Aorta (tissue), 5 donors: Measurements from ENCODE around the gene TRABD. TPM values are rescaled to one million over a fixed set of nuclear protein-coding genes. Genes with fewer than 3 reads are reported as not detected.
A peak's percentile ranks its signal among the peaks of the same experiment; 100 is the strongest.

Experiments
- ATAC-seq: fragments of 200-7000 bp; cut with Tn5 transposase; one replicate; pipeline ENCODE4 v1.9.1; 2022; ENCODE audit warnings: moderate library complexity; ENCODE audit not compliant: low FRiP score
- DNase-seq, 2 donors: peaks; one replicate each; pipeline ENCODE4 v3.0.0-alpha.2; 2020
- H3K27ac ChIP-seq, 2 donors: one replicate each; pipeline ENCODE4 v1.5.1; 2013; ENCODE audit warnings: low read length in 2 of 2, mild to moderate bottlenecking in 2 of 2, moderate library complexity in 2 of 2, control low read depth in 1 of 2, inconsistent platforms in 1 of 2, low read depth in 1 of 2
- H3K27me3 ChIP-seq, 2 donors: one replicate each; pipeline ENCODE4 v1.6.1; 2013; ENCODE audit warnings: control low read depth in 1 of 2, low read length in 1 of 2, mild to moderate bottlenecking in 1 of 2, moderate library complexity in 1 of 2; ENCODE audit not compliant: insufficient read depth in 2 of 2, control insufficient read depth in 1 of 2
- H3K36me3 ChIP-seq, 2 donors: one replicate each; pipeline ENCODE4 v1.6.1; 2013; ENCODE audit warnings: control low read depth in 1 of 2, low read length in 1 of 2, mild to moderate bottlenecking in 1 of 2; ENCODE audit not compliant: insufficient read depth in 2 of 2, control insufficient read depth in 1 of 2
- H3K4me1 ChIP-seq, 2 donors: one replicate each; pipeline ENCODE4 v1.6.1; 2013; ENCODE audit warnings: low read length in 2 of 2, control low read depth in 1 of 2, mild to moderate bottlenecking in 1 of 2, moderate library complexity in 1 of 2; ENCODE audit not compliant: insufficient read depth in 2 of 2, control insufficient read depth in 1 of 2
- H3K4me3 ChIP-seq, 2 donors: one replicate each; pipeline ENCODE4 v1.5.1; 2013; ENCODE audit warnings: low read length in 2 of 2, control low read depth in 1 of 2, mild to moderate bottlenecking in 1 of 2
- H3K9me3 ChIP-seq: one replicate; pipeline ENCODE4 v1.6.1; 2013; ENCODE audit warnings: mild to moderate bottlenecking, low read length; ENCODE audit not compliant: control insufficient read depth
- WGBS, 2 donors: extraction: QIAGEN DNeasy Blood & Tissue Kit; methylation state at CpG; one replicate each; pipeline ENCODE4 v1.1.7; 2013; 5-methylcytosine and 5-hydroxymethylcytosine counted together
- intact Hi-C, 2 donors: fragments of 100-400 bp; cut with DNase I; formaldehyde crosslinking; loops; one replicate each; pipeline versions ENCODE4 v1.14.2 to v1.15.0; 2022
- polyA plus RNA-seq, 2 donors: library from polyadenylated mRNA; stranded (reverse); fragments of 200-250 nt; gene quantifications; one replicate each; pipeline ENCODE4 v1.2.3, GENCODE V29; 2013
- total RNA-seq, 2 donors: library from RNA; stranded (reverse); fragmentation: NEBNext Ultra II Directional; extraction: Animal tissue kit (Norgen Biotek cat#: 25700); gene quantifications; one replicate each; pipeline ENCODE4 v1.2.1, GENCODE V29; 2021
- donor health status: healthy with polysubstance abuse.
- donor health status: Bipolar disorder and iron deficiency.
- donor health status: DM: no; HTN: no; CAD: no.
- donor health status: DM: no; HTN: no; CAD: no.
- donor health status: DM: yes; HTN: yes; CAD: no.

TRABD gene
- total and polyA plus RNA-seq, 4 donors, result 13.5 to 53.2 (median 30.2) TPM

DNA sequence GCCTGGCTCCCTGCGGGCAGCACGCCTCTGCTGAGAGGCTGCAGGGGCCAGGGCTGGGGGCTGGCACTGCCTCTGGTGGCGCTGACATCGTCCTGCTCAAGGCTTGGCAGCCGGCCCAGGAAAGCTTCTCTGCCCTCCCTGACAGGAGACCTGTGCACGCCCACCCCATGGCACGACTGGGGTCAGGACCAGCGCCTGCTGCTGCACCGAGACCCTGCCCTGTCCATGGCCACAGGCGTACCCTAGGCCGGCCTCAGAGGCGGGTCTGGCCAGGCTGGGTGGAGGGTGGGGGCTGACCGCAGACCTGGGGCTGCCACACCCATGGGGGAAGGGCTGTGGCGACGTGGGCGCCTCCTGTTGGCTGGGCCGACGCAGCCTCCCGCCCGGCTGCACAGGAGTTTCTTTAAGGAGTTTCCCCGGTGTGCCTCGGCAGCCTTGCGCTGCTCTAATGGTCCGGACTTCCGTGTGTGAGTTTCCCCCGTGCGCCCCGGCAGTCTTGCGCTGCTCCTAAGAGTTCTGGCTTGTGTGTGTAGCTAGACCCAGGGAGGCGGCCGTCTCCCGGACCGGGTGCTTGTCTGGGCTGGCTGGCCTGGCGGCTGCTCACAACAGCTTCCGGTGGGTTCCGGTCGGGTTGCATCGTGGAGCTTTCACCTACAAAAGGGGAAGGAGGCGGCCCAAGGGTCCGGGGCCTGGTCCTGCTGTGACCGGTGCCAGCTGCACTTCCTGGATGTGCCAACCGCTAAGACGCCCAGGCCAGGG lies 4.6 kb downstream of the TRABD start:
- H3K27ac ChIP-seq, result peak overlapping the region in 1 of 2 donors; percentile 41
- no peaks in the 10 kb centered on the region for H3K27me3 ChIP-seq
- no peaks in the 10 kb centered on the region for H3K9me3 ChIP-seq
- DNase-seq, result peak; percentile 90
- intact Hi-C loops, result loop anchor here in 1 of 2 donors (5.0 kb wide), 1 partner anchor 52 kb away; no protein-coding TSS in a partner anchor
- no peaks in the 10 kb centered on the region for H3K4me1 ChIP-seq
- 2 to 7% methylated on average over 42 to 43 of the region's 43 CpGs for WGBS, 2 donors
- H3K4me3 ChIP-seq, result peak overlapping the region; percentile 1 to 6
- peak; percentile 65 for ATAC-seq
- no peaks in the 10 kb centered on the region for H3K36me3 ChIP-seq

DNA sequence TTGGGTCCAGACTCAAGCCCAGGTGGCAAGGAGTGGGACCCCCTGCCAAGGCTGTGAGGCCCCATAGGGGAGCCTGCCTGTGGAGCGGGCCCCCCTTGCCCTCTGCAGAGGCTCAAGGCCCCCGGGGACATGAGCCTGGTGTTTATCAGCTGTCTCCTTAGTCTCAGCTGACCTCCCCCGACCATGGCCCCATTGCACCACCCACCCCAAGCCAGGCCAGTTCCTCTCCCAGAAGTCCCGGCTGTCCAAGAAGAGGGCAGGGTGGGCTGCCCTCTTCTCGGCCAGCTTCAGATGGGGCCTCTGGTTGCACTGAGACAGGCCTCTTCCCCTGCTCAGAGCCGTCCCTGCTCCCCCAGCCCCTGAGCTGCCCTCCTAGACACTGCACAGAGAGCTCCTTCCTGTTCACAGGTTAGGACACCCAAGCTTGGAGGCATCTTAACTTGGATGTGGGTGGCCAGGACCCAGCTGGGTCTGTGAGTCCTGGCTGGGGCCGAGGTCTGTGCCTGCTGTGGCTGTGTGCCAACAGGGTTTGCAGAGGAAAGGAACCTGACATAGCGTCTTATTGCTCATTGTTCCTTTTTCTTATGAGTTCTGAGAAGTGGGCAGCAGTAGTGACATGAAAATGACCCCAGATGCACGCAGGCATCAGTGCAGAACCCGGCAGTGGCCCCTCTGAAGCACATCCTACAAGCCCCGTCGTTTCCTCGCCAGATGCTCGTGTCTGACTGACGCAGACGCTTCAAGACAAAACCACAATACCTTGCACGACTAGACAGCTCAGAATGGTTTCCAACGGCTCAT lies 5.4 kb downstream of the TRABD start:
- ATAC-seq, result no peak
- peak in 1 of 2 donors; percentile 78 for DNase-seq
- no peaks in the 10 kb centered on the region for H3K4me1 ChIP-seq

DNA sequence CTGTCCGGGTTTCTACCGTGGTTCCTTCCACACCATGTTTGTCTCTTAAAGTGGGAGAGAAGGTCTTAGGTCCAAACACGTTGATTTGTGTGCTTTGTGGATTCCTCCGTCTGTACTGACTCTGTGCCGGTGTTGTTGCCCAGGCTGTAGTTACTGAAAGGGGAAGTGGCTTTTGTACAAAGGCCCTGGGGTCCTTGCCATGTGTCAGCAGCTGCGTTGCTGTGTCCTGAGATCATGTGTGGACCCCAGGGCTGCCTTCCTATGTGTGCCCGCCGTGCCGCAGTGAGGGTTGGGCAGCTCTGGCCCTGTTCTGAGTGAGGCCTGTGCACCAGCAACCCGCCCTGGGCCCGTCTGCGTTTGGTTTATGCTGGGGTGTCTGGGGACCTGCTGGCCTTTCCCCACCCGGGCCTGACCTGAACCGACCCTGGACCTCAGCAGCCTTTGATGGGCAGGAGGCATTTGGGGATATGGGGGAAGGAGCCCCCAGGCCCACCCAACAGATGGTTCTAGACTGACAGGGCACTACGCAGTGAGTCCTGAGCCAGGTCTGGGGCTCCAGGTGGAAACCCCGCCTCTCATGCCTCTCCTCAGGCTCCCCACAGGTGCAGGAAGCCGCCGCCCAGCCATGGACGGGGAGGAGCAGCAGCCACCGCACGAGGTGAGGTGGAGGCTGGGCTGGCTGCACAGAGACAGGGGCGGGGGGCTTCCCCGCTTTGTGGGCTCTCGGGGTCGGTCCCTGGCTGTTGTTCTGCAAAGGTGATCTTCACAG lies 6.9 kb downstream of the TRABD start:
- no peak overlapping the region for H3K27ac ChIP-seq
- ATAC-seq, result no peak

More for the DNA sequence above, 5.4 kb downstream of the TRABD start:
- 64 to 68% methylated on average over 18 of the region's 18 CpGs for WGBS, 2 donors
- intact Hi-C loops, result loop anchor here in 1 of 2 donors (5.0 kb wide), 1 partner anchor 51 kb away; no protein-coding TSS in a partner anchor
- no peaks in the 10 kb centered on the region for H3K36me3 ChIP-seq
- H3K9me3 ChIP-seq, result no peaks in the 10 kb centered on the region
- H3K27me3 ChIP-seq, result no peaks in the 10 kb centered on the region
- H3K4me3 ChIP-seq, result peak overlapping the region in 1 of 2 donors; percentile 1
- H3K27ac ChIP-seq, result peak overlapping the region in 1 of 2 donors; percentile 41

DNA sequence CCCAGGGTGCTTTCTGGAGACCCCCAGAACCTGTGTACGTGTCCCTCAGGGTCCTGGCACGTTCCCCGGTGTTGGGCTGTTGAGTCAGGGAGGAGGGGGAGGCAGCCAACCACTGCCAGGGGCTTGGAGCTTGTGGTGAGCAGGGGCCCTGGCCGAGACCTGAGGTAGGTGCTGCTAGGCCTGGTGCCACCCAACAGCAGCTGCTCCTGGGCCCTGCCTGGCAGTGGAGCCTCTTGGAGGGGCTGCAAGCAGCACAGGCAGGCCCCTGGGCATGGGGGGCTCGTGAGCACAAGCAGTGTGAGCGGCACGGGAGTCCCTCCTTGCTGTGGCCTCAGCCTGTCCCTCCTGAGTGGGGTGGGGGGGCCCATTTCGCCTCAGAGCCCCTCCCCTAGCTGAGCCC lies 7.9 kb downstream of the TRABD start:
- no peak overlapping the region for H3K4me3 ChIP-seq
- intact Hi-C loops, result loop anchor here in 1 of 2 donors (5.0 kb wide), 1 partner anchor 49 kb away; no protein-coding TSS in a partner anchor
- ATAC-seq (no peak), DNase-seq (no peak)
- H3K27me3 ChIP-seq, result no peaks in the 10 kb centered on the region
- 83 to 84% methylated on average over 8 of the region's 8 CpGs for WGBS, 2 donors
- no peak overlapping the region for H3K27ac ChIP-seq
- H3K36me3 ChIP-seq, result peaks cover 0 to 2% of the 10 kb centered on the region in 2 donors
- H3K4me1 ChIP-seq, result no peaks in the 10 kb centered on the region
- no peaks in the 10 kb centered on the region for H3K9me3 ChIP-seq

More for the DNA sequence above, 6.9 kb downstream of the TRABD start:
- 85% methylated on average over 25 of the region's 25 CpGs for WGBS, 2 donors
- no peaks in the 10 kb centered on the region for H3K4me1 ChIP-seq
- intact Hi-C loops, result loop anchor here in 1 of 2 donors (5.0 kb wide), 1 partner anchor 50 kb away; no protein-coding TSS in a partner anchor
- H3K27me3 ChIP-seq, result no peaks in the 10 kb centered on the region
- H3K36me3 ChIP-seq, result no peaks in the 10 kb centered on the region
- H3K9me3 ChIP-seq, result no peaks in the 10 kb centered on the region
- H3K4me3 ChIP-seq, result no peak overlapping the region
- DNase-seq, result no peak

DNA sequence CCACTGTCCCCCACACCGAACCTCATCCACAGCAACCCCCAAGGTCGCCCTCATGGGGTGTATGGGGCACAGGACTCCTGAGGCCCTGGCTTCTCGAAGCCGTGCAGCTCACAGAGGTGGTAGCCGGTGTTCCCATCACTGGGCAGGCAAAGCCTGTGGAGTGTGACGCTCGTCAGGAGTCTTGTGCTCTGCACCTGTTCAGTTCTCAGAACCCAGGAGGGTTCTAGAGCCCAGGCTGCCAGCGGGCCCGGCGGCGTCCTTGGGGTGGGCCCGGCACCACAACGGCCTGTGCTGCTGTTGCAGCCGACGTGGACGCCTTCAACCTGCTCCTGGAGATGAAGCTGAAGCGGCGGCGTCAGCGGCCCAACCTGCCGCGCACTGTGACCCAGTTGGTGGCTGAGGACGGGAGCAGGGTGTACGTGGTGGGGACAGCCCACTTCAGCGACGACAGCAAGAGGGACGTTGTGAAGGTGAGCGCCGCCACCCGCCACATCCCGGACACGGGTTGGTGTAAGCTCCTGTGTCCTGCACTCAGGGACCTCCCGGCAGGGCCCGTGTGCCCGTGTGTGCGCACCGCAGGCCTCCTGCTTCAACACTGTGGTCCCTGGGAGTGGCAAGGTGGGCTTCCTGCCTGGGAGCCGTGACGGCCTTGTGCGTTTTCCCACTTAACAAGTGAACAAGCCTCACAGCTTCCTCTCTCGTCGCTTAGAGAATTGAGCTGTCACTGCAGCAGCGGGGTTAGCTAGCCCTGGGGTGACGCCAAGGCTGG lies 8.5 kb downstream of the TRABD start:
- Histone ChIP-seq H3K27me3 (no peaks in the 10 kb centered on the region), H3K9me3 (no peaks in the 10 kb centered on the region), H3K27ac (no peak overlapping the region), H3K4me1 (no peaks in the 10 kb centered on the region), H3K4me3 (no peak overlapping the region), H3K36me3 (peaks cover 0 to 2% of the 10 kb centered on the region in 2 donors)
- ATAC-seq, result no peak
- 92 to 94% methylated on average over 44 of the region's 44 CpGs for WGBS, 2 donors
- intact Hi-C loops, result loop anchor here in 1 of 2 donors (5.0 kb wide), 1 partner anchor 48 kb away; no protein-coding TSS in a partner anchor
- DNase-seq, result no peak

DNA sequence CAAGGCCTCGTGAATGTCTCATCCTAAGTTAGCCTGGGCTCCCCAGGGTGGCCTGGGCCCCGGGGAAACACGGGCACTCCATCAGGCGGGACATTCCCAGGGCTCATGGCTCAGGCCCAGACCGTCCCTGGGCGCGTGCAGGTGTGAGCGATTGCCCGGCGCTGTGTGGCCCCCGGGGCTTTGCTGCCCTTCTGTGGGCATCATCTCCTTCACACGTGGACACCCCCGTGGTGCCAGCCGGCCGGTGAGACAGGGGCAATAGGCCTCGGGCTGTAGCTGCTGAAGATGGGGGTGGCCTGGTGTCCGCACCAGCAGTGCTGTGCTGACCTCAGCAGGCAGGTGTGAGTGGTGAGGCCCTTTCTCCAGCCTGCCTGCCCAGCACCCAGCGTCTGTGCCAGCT lies 10.5 kb downstream of the TRABD start:
- intact Hi-C loops, result no loop called here
- Histone ChIP-seq H3K4me1 (no peaks in the 10 kb centered on the region), H3K36me3 (peaks cover 0 to 2% of the 10 kb centered on the region in 2 donors)

DNA sequence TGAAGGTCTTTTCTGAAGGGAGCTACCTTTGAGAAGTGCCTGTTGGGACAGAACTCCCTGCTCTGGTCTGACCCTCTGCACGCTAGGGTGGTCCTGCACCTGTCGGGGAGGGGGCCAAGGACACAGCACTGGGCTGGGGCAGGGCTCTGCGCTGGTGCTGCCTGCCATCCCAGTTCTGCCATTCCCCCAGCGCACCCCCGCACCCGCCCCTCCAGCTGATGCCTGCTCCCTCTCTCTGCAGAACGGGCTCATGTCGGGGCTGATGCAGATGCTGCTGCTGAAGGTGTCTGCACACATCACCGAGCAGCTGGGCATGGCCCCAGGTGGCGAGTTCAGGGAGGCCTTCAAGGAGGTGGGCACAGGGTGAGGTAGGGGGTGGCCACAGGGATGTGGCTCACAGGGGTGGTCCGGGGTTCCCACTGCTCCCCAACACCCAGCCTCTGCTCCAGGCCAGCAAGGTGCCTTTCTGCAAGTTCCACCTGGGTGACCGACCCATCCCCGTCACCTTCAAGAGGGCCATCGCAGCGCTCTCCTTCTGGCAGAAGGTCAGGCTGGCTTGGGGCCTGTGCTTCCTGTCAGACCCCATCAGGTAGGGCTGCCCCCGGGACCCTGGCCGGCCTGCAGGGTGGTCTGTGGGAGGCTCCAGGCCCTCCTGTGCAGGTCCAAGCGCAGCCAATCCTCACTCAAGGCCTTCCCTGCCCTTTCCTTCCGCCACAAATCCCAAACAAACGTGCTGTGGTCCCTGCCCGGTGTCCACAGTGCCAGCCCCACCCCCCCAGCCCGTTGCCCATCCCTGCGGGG lies 11.5 kb downstream of the TRABD start:
- H3K27ac ChIP-seq, result no peak overlapping the region
- H3K4me3 ChIP-seq, result no peak overlapping the region
- H3K4me1 ChIP-seq, result no peaks in the 10 kb centered on the region
- DNase-seq, result no peak
- no peaks in the 10 kb centered on the region for H3K9me3 ChIP-seq
- H3K36me3 ChIP-seq, result peaks cover 0 to 2% of the 10 kb centered on the region in 2 donors
- 85 to 89% methylated on average over 23 of the region's 23 CpGs for whole genome bisulfite sequencing, 2 donors
- intact Hi-C loops, result no loop called here
- no peak for ATAC-seq
- H3K27me3 ChIP-seq, result no peaks in the 10 kb centered on the region

More for the DNA sequence above, 10.5 kb downstream of the TRABD start:
- ATAC-seq, result no peak
- no peak overlapping the region for H3K27ac ChIP-seq
- H3K27me3 ChIP-seq, result no peaks in the 10 kb centered on the region
- H3K4me3 ChIP-seq, result no peak overlapping the region
- WGBS, 2 donors, result 86 to 87% methylated on average over 18 of the region's 18 CpGs
- H3K9me3 ChIP-seq, result no peaks in the 10 kb centered on the region
- DNase-seq, result no peak
